GM11168 (cell line): ENCODE data around the gene ZEB1.

ENCODE experiments used
- in situ Hi-C: fragments of 300-500 bp; cut with MboI; formaldehyde crosslinking; loops from one replicate; pipeline ENCODE4 v1.12.0; 2022; ENCODE audit warnings: low sequenced_read_pairs; ENCODE audit not compliant: unreplicated experiment

ZEB1 gene

GRCh38 chr10:31318854-31319601 lies at the start of gene ZEB1:
Gene ZEB1 (plus strand): TSS chr10:31319216. CDS start chr10:31319235, 19 bp downstream.
- in situ Hi-C loops, result no loop called here

GRCh38 chr10:31270954-31271353 lies 48.1 kb upstream of the ZEB1 start:
- in situ Hi-C loops, result no loop called here

- in situ Hi-C loops, result no loop called here
Observed at GRCh38 chr10:31272841-31273240, 46.2 kb upstream of the ZEB1 start.

- in situ Hi-C loops, result no loop called here
Observed at GRCh38 chr10:31273789-31274188, 45.2 kb upstream of the ZEB1 start.

GRCh38 chr10:31274310-31274709 lies 44.7 kb upstream of the ZEB1 start:
- in situ Hi-C loops, result no loop called here

GRCh38 chr10:31278279-31278941 lies 40.6 kb upstream of the ZEB1 start:
- in situ Hi-C loops, result no loop called here

GRCh38 chr10:31280972-31281371 lies 38.0 kb upstream of the ZEB1 start:
- in situ Hi-C loops, result no loop called here

GRCh38 chr10:31288001-31288400 lies 31.0 kb upstream of the ZEB1 start:
- in situ Hi-C loops, result no loop called here

GRCh38 chr10:31288962-31289361 lies 30.1 kb upstream of the ZEB1 start:
- in situ Hi-C loops, result no loop called here

GRCh38 chr10:31290386-31290785 lies 28.6 kb upstream of the ZEB1 start:
- in situ Hi-C loops, result no loop called here

GRCh38 chr10:31291123-31291522 lies 27.9 kb upstream of the ZEB1 start:
- in situ Hi-C loops, result no loop called here

GRCh38 chr10:31294558-31294957 lies 24.5 kb upstream of the ZEB1 start:
- in situ Hi-C loops, result no loop called here

- in situ Hi-C loops, result no loop called here
Observed at GRCh38 chr10:31296754-31297153, 22.3 kb upstream of the ZEB1 start.

- in situ Hi-C loops, result no loop called here
Observed at GRCh38 chr10:31299119-31299518, 19.9 kb upstream of the ZEB1 start.

GRCh38 chr10:31303212-31303611 lies 15.8 kb upstream of the ZEB1 start:
- in situ Hi-C loops, result no loop called here

GRCh38 chr10:31304291-31304970 lies 14.6 kb upstream of the ZEB1 start:
- in situ Hi-C loops, result no loop called here

- in situ Hi-C loops, result no loop called here
Observed at GRCh38 chr10:31313396-31313795, 5.6 kb upstream of the ZEB1 start.

GRCh38 chr10:31314256-31315150 lies 4.5 kb upstream of the ZEB1 start:
- in situ Hi-C loops, result no loop called here

GRCh38 chr10:31315453-31315852 lies 3.6 kb upstream of the ZEB1 start:
- in situ Hi-C loops, result no loop called here

- in situ Hi-C loops, result no loop called here
Observed at GRCh38 chr10:31317171-31317570, 1.8 kb upstream of the ZEB1 start.
